Measurements from ENCODE around the gene TMEM219.

DNA sequence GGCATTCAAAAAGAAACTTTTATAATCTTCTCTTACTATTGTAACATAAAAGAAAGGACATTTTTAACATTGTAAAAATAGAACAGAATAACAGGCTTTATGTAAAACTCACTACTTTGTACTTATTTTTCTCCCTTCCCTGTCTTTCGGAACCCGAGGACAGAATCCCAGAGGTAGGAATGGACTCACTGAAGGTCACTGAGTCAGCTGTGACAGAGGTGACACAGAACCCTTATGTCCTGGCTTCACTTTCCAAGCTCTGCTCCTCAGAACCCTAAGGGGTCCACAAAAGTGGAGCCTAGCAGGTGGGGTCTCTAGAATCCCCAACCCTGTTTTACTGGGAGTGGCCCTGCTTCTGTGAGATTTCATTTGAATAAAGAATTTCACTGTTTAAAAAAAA, 39.6 kb upstream of the TMEM219 start:
- TF ChIP-seq TAF1 (conservative IDR thresholded peaks at IDR 0.05): no peak
- TF ChIP-seq, protein P1, sequence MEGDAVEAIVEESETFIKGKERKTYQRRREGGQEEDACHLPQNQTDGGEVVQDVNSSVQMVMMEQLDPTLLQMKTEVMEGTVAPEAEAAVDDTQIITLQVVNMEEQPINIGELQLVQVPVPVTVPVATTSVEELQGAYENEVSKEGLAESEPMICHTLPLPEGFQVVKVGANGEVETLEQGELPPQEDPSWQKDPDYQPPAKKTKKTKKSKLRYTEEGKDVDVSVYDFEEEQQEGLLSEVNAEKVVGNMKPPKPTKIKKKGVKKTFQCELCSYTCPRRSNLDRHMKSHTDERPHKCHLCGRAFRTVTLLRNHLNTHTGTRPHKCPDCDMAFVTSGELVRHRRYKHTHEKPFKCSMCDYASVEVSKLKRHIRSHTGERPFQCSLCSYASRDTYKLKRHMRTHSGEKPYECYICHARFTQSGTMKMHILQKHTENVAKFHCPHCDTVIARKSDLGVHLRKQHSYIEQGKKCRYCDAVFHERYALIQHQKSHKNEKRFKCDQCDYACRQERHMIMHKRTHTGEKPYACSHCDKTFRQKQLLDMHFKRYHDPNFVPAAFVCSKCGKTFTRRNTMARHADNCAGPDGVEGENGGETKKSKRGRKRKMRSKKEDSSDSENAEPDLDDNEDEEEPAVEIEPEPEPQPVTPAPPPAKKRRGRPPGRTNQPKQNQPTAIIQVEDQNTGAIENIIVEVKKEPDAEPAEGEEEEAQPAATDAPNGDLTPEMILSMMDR (IDR thresholded peaks at IDR 0.05; ENCODE audit: low read depth, low read length, missing input control): no peak
- no peak for TF ChIP-seq SP1 (IDR thresholded peaks at IDR 0.05)
- TF ChIP-seq JUND (IDR thresholded peaks at IDR 0.05): no peak
- TF ChIP-seq, protein P2, sequence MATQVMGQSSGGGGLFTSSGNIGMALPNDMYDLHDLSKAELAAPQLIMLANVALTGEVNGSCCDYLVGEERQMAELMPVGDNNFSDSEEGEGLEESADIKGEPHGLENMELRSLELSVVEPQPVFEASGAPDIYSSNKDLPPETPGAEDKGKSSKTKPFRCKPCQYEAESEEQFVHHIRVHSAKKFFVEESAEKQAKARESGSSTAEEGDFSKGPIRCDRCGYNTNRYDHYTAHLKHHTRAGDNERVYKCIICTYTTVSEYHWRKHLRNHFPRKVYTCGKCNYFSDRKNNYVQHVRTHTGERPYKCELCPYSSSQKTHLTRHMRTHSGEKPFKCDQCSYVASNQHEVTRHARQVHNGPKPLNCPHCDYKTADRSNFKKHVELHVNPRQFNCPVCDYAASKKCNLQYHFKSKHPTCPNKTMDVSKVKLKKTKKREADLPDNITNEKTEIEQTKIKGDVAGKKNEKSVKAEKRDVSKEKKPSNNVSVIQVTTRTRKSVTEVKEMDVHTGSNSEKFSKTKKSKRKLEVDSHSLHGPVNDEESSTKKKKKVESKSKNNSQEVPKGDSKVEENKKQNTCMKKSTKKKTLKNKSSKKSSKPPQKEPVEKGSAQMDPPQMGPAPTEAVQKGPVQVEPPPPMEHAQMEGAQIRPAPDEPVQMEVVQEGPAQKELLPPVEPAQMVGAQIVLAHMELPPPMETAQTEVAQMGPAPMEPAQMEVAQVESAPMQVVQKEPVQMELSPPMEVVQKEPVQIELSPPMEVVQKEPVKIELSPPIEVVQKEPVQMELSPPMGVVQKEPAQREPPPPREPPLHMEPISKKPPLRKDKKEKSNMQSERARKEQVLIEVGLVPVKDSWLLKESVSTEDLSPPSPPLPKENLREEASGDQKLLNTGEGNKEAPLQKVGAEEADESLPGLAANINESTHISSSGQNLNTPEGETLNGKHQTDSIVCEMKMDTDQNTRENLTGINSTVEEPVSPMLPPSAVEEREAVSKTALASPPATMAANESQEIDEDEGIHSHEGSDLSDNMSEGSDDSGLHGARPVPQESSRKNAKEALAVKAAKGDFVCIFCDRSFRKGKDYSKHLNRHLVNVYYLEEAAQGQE (IDR thresholded peaks at IDR 0.05): no peak
- TF ChIP-seq RAD21 (IDR thresholded peaks at IDR 0.05): no peak
- TF ChIP-seq, protein P3, sequence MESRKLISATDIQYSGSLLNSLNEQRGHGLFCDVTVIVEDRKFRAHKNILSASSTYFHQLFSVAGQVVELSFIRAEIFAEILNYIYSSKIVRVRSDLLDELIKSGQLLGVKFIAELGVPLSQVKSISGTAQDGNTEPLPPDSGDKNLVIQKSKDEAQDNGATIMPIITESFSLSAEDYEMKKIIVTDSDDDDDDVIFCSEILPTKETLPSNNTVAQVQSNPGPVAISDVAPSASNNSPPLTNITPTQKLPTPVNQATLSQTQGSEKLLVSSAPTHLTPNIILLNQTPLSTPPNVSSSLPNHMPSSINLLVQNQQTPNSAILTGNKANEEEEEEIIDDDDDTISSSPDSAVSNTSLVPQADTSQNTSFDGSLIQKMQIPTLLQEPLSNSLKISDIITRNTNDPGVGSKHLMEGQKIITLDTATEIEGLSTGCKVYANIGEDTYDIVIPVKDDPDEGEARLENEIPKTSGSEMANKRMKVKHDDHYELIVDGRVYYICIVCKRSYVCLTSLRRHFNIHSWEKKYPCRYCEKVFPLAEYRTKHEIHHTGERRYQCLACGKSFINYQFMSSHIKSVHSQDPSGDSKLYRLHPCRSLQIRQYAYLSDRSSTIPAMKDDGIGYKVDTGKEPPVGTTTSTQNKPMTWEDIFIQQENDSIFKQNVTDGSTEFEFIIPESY (IDR thresholded peaks at IDR 0.05): no peak
- TF ChIP-seq YY1 (IDR thresholded peaks at IDR 0.05): no peak
- TF ChIP-seq, protein P4, sequence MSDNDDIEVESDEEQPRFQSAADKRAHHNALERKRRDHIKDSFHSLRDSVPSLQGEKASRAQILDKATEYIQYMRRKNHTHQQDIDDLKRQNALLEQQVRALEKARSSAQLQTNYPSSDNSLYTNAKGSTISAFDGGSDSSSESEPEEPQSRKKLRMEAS (IDR thresholded peaks at IDR 0.05): no peak
- no peak for TF ChIP-seq RXRA (IDR thresholded peaks at IDR 0.05)
- TF ChIP-seq, protein P5, sequence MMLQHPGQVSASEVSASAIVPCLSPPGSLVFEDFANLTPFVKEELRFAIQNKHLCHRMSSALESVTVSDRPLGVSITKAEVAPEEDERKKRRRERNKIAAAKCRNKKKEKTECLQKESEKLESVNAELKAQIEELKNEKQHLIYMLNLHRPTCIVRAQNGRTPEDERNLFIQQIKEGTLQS (IDR thresholded peaks at IDR 0.05): no peak
- no peak for TF ChIP-seq EGR1 (IDR thresholded peaks at IDR 0.05; ENCODE audit: low read depth in 2 of 2)
- no peak for TF ChIP-seq GABPA (IDR thresholded peaks at IDR 0.05 in 1 of 2, conservative IDR thresholded peaks at IDR 0.05 in 1 of 2)
- TF ChIP-seq FOXA1 (IDR thresholded peaks at IDR 0.05): no peak
